SK-N-SH (cell line): Measurements from ENCODE around the gene DGKD. TPM values are rescaled to one million over a fixed set of nuclear protein-coding genes. Genes with fewer than 3 reads are reported as not detected.

ENCODE experiments used
- CTCF ChIA-PET: fragments of 300-600, 350-600 bp; formaldehyde crosslinking; extraction: SDS; loops from one replicate; lab custom pipeline; 2021; lab: Yijun Ruan, JAX
- POLR2A ChIA-PET: fragments of 350-600 bp; sonication (Branson Sonifier 250); formaldehyde crosslinking; extraction: SDS; loops from one replicate; lab custom pipeline; 2020; ENCODE audit warnings: antibody characterized with exemption, inconsistent platforms; lab: Yijun Ruan, JAX
- DNase-seq: peaks from one replicate; pipeline ENCODE4 v3.0.0; 2012
- H2AFZ ChIP-seq: fragments of 200-600 bp; sonication (generic); 2 replicates; pipeline ENCODE4 v1.8.1; 2016; ENCODE audit warnings: antibody characterized with exemption, mild to moderate bottlenecking, low read depth
- H3F3A ChIP-seq: fragments of 200-600 bp; sonication (generic); replicated peaks from 2 replicates; pipeline ENCODE3; 2016; ENCODE audit warnings: antibody characterized with exemption, mild to moderate bottlenecking; ENCODE audit not compliant: insufficient read depth
- H3K27ac ChIP-seq, 2 experiments: fragments of 200-500 bp in 1 of 2; fragments of 200-600 bp in 1 of 2; sonication (Bioruptor generic) in 1 of 2; sonication (generic), shearing (Covaris generic) in 1 of 2; 2 replicates each; pipeline versions ENCODE4 v1.5.1 to v1.6.1; 2014 to 2016; ENCODE audit warnings: low read depth in 2 of 2, inconsistent platforms in 1 of 2, low read length in 1 of 2, mild to moderate bottlenecking in 1 of 2, mixed read lengths in 1 of 2
- H3K27me3 ChIP-seq: fragments of 200-600 bp; sonication (generic), shearing (Covaris generic); 2 replicates; pipeline ENCODE4 v1.6.1; 2016; ENCODE audit warnings: mixed run types; ENCODE audit not compliant: insufficient read depth
- H3K36me3 ChIP-seq, 2 experiments: fragments of 200-500 bp in 1 of 2; fragments of 200-600 bp in 1 of 2; sonication (Bioruptor generic) in 1 of 2; sonication (generic) in 1 of 2; replicated peaks in 1 of 2; 2 replicates each; pipeline versions ENCODE3 to v1.5.1; 2014 to 2016; ENCODE audit warnings: low read length in 1 of 2, mild to moderate bottlenecking in 1 of 2; ENCODE audit not compliant: insufficient read depth in 2 of 2, control insufficient read depth in 1 of 2
- H3K4me1 ChIP-seq, 2 experiments: fragments of 200-500 bp in 1 of 2; fragments of 200-600 bp in 1 of 2; sonication (Bioruptor generic) in 1 of 2; sonication (generic), shearing (Covaris generic) in 1 of 2; 2 replicates each; pipeline versions ENCODE4 v1.5.1 to v1.6.1; 2014 to 2016; ENCODE audit warnings: low read depth in 1 of 2, low read length in 1 of 2, mixed run types in 1 of 2; ENCODE audit not compliant: insufficient read depth in 2 of 2, control insufficient read depth in 1 of 2
- H3K4me2 ChIP-seq: fragments of 200-600 bp; sonication (generic), shearing (Covaris generic); 2 replicates; pipeline ENCODE4 v1.6.1; 2017; ENCODE audit warnings: mixed run types
- H3K4me3 ChIP-seq, 2 experiments: fragments of 200-500 bp in 1 of 2; fragments of 200-600 bp in 1 of 2; sonication (Bioruptor generic) in 1 of 2; sonication (generic), shearing (Covaris generic) in 1 of 2; 2 replicates each; pipeline versions ENCODE4 v1.5.1 to v1.8.1; 2014 to 2016; ENCODE audit warnings: low read depth in 2 of 2, inconsistent platforms in 1 of 2, low read length in 1 of 2, mild to moderate bottlenecking in 1 of 2, mixed read lengths in 1 of 2, moderate library complexity in 1 of 2
- H3K79me2 ChIP-seq: fragments of 200-600 bp; sonication (generic); 2 replicates; pipeline ENCODE4 v1.8.1; 2017; ENCODE audit warnings: mild to moderate bottlenecking; ENCODE audit not compliant: insufficient read depth
- H3K9ac ChIP-seq: fragments of 200-600 bp; sonication (generic); 2 replicates; pipeline ENCODE4 v1.6.1; 2017; ENCODE audit warnings: mixed run types
- H3K9me2 ChIP-seq: fragments of 200-600 bp; sonication (generic); 2 replicates; pipeline ENCODE4 v1.6.1; 2017; ENCODE audit warnings: mixed run types
- H3K9me3 ChIP-seq: fragments of 200-600 bp; sonication (generic); 2 replicates; pipeline ENCODE4 v1.6.1; 2017; ENCODE audit warnings: mixed run types, mild to moderate bottlenecking, moderate library complexity
- H4K20me1 ChIP-seq: fragments of 200-600 bp; sonication (generic); 2 replicates; pipeline ENCODE4 v1.6.1; 2017; ENCODE audit warnings: mild to moderate bottlenecking, mixed run types; ENCODE audit not compliant: insufficient read depth
- CTCF ChIP-seq: fragments of 200-600 bp; sonication (generic); IDR thresholded peaks from 2 replicates; pipeline ENCODE4 v1.6.1; 2017; ENCODE audit warnings: antibody characterized with exemption, mild to moderate bottlenecking, moderate library complexity
- FOSL2 ChIP-seq: IDR thresholded peaks from 2 replicates; pipeline ENCODE4 v1.4.0; 2012; ENCODE audit warnings: low read depth, mild to moderate bottlenecking, moderate library complexity, borderline replicate concordance
- FOXJ3 ChIP-seq: sonication (generic); formaldehyde crosslinking; IDR thresholded peaks from 2 replicates; pipeline ENCODE4 v1.5.1; 2020; ENCODE audit warnings: mild to moderate bottlenecking, missing genetic modification reagents
- IRF3 ChIP-seq: fragments of 150-350 bp; IDR thresholded peaks from 2 replicates; pipeline ENCODE4 v1.6.1; 2016; ENCODE audit warnings: mild to moderate bottlenecking, low read depth, low read length
- PBX3 ChIP-seq: IDR thresholded peaks from 2 replicates; pipeline ENCODE4; 2012
- RAD21 ChIP-seq: IDR thresholded peaks from 2 replicates; pipeline ENCODE4 v1.6.1; 2012; ENCODE audit warnings: mild to moderate bottlenecking, low read length
- SMC3 ChIP-seq: IDR thresholded peaks from 2 replicates; pipeline ENCODE4 v1.6.1; 2012; ENCODE audit warnings: low read depth, low read length, improper control_type of control experiment
- TAF1 ChIP-seq: IDR thresholded peaks from 2 replicates; pipeline ENCODE4 v1.6.1; 2012; ENCODE audit warnings: low read depth, mild to moderate bottlenecking, low read length, moderate library complexity, borderline replicate concordance
- TEAD4 ChIP-seq: IDR thresholded peaks from 2 replicates; pipeline ENCODE4 v1.4.0; 2012; ENCODE audit warnings: mild to moderate bottlenecking, borderline replicate concordance; ENCODE audit not compliant: insufficient read depth
- USF1 ChIP-seq: IDR thresholded peaks from 2 replicates; pipeline ENCODE4 v1.4.0; 2012; ENCODE audit warnings: low read depth, borderline replicate concordance
- USF2 ChIP-seq: fragments of 150-350 bp; IDR thresholded peaks from 2 replicates; pipeline ENCODE4 v1.6.1; 2017; ENCODE audit warnings: antibody characterized with exemption, low read length, low read depth, borderline replicate concordance
- WGBS: methylation state at CpG from one replicate; pipeline ENCODE4 v1.1.6; 2017; ENCODE audit warnings: low lambda C conversion rate; 5-methylcytosine and 5-hydroxymethylcytosine counted together
- polyA plus RNA-seq, 3 experiments: library from polyadenylated mRNA; depleted of rRNA; stranded (reverse); fragments of >200 nt; gene quantifications; 2 replicates each; pipeline ENCODE4 v1.2.3, GENCODE V29; 2012

DGKD gene
- polyA plus RNA-seq, 1 of the 3 experiments (the other 2 are of a cell fraction): 21.7 TPM

- CTCF ChIA-PET: interaction anchor here (0.7 to 1.9 kb wide), 3 partner anchors 22 to 46 kb away, joined by 3 to 9 read pairs (median 3); no protein-coding TSS in a partner anchor
- 95% methylated on average over 5 of the region's 5 CpGs for WGBS
- H3K4me3 ChIP-seq: no peak overlapping the region
- no peaks in the 10 kb centered on the region for H4K20me1 ChIP-seq
- no peak overlapping the region for H3K27ac ChIP-seq
- H3K4me2 ChIP-seq: no peak overlapping the region
- DNase-seq: no peak
- no peaks in the 10 kb centered on the region for H3K27me3 ChIP-seq
- H3K9me3 ChIP-seq: no peaks in the 10 kb centered on the region
- no peaks in the 10 kb centered on the region for H3K9me2 ChIP-seq
- no peak for TF ChIP-seq FOXJ3 (CRISPR knock-in tag)
- TF ChIP-seq SMC3: no peak
- no peak for TF ChIP-seq FOSL2
- no peak for TF ChIP-seq TAF1
- TF ChIP-seq USF1: no peak
- no peak for TF ChIP-seq PBX3
- TF ChIP-seq IRF3: no peak
- no peak for TF ChIP-seq TEAD4
- TF ChIP-seq USF2: no peak
- TF ChIP-seq RAD21: no peak
- no peak for TF ChIP-seq CTCF
- peaks cover 5% of the 10 kb centered on the region for H3F3A ChIP-seq
- H3K9ac ChIP-seq: no peak overlapping the region
- H3K36me3 ChIP-seq: peaks cover 0 to 16% of the 10 kb centered on the region in 2 experiments
- POLR2A ChIA-PET: no interaction called here
- peaks cover 0 to 6% of the 10 kb centered on the region in 2 experiments; a peak in 1 of 4 replicates for H3K4me1 ChIP-seq
- no peak overlapping the region for H2AFZ ChIP-seq
- no peaks in the 10 kb centered on the region for H3K79me2 ChIP-seq
Measured at GRCh38 chr2:233402789-233403188, 48.5 kb downstream of the DGKD start.
